SK-N-SH (cell line): ENCODE data around the gene CCDC89. TPM values are rescaled to one million over a fixed set of nuclear protein-coding genes. Genes with fewer than 3 reads are reported as not detected.

Experiments used
- CTCF ChIA-PET: fragments of 300-600, 350-600 bp; formaldehyde crosslinking; extraction: SDS; loops from one replicate; lab custom pipeline; 2021; lab: Yijun Ruan, JAX
- POLR2A ChIA-PET: fragments of 350-600 bp; sonication (Branson Sonifier 250); formaldehyde crosslinking; extraction: SDS; loops from one replicate; lab custom pipeline; 2020; ENCODE audit warnings: antibody characterized with exemption, inconsistent platforms; lab: Yijun Ruan, JAX
- DNase-seq: peaks from one replicate; pipeline ENCODE4 v3.0.0; 2012
- H2AFZ ChIP-seq: fragments of 200-600 bp; sonication (generic); 2 replicates; pipeline ENCODE4 v1.8.1; 2016; ENCODE audit warnings: antibody characterized with exemption, mild to moderate bottlenecking, low read depth
- H3F3A ChIP-seq: fragments of 200-600 bp; sonication (generic); replicated peaks from 2 replicates; pipeline ENCODE3; 2016; ENCODE audit warnings: antibody characterized with exemption, mild to moderate bottlenecking; ENCODE audit not compliant: insufficient read depth
- H3K27ac ChIP-seq, 2 experiments: fragments of 200-500 bp in 1 of 2; fragments of 200-600 bp in 1 of 2; sonication (Bioruptor generic) in 1 of 2; sonication (generic), shearing (Covaris generic) in 1 of 2; 2 replicates each; pipeline versions ENCODE4 v1.5.1 to v1.6.1; 2014 to 2016; ENCODE audit warnings: low read depth in 2 of 2, inconsistent platforms in 1 of 2, low read length in 1 of 2, mild to moderate bottlenecking in 1 of 2, mixed read lengths in 1 of 2
- H3K27me3 ChIP-seq: fragments of 200-600 bp; sonication (generic), shearing (Covaris generic); 2 replicates; pipeline ENCODE4 v1.6.1; 2016; ENCODE audit warnings: mixed run types; ENCODE audit not compliant: insufficient read depth
- H3K36me3 ChIP-seq, 2 experiments: fragments of 200-500 bp in 1 of 2; fragments of 200-600 bp in 1 of 2; sonication (Bioruptor generic) in 1 of 2; sonication (generic) in 1 of 2; replicated peaks in 1 of 2; 2 replicates each; pipeline versions ENCODE3 to v1.5.1; 2014 to 2016; ENCODE audit warnings: low read length in 1 of 2, mild to moderate bottlenecking in 1 of 2; ENCODE audit not compliant: insufficient read depth in 2 of 2, control insufficient read depth in 1 of 2
- H3K4me1 ChIP-seq, 2 experiments: fragments of 200-500 bp in 1 of 2; fragments of 200-600 bp in 1 of 2; sonication (Bioruptor generic) in 1 of 2; sonication (generic), shearing (Covaris generic) in 1 of 2; 2 replicates each; pipeline versions ENCODE4 v1.5.1 to v1.6.1; 2014 to 2016; ENCODE audit warnings: low read depth in 1 of 2, low read length in 1 of 2, mixed run types in 1 of 2; ENCODE audit not compliant: insufficient read depth in 2 of 2, control insufficient read depth in 1 of 2
- H3K4me2 ChIP-seq: fragments of 200-600 bp; sonication (generic), shearing (Covaris generic); 2 replicates; pipeline ENCODE4 v1.6.1; 2017; ENCODE audit warnings: mixed run types
- H3K4me3 ChIP-seq, 2 experiments: fragments of 200-500 bp in 1 of 2; fragments of 200-600 bp in 1 of 2; sonication (Bioruptor generic) in 1 of 2; sonication (generic), shearing (Covaris generic) in 1 of 2; 2 replicates each; pipeline versions ENCODE4 v1.5.1 to v1.8.1; 2014 to 2016; ENCODE audit warnings: low read depth in 2 of 2, inconsistent platforms in 1 of 2, low read length in 1 of 2, mild to moderate bottlenecking in 1 of 2, mixed read lengths in 1 of 2, moderate library complexity in 1 of 2
- H3K79me2 ChIP-seq: fragments of 200-600 bp; sonication (generic); 2 replicates; pipeline ENCODE4 v1.8.1; 2017; ENCODE audit warnings: mild to moderate bottlenecking; ENCODE audit not compliant: insufficient read depth
- H3K9ac ChIP-seq: fragments of 200-600 bp; sonication (generic); 2 replicates; pipeline ENCODE4 v1.6.1; 2017; ENCODE audit warnings: mixed run types
- H3K9me2 ChIP-seq: fragments of 200-600 bp; sonication (generic); 2 replicates; pipeline ENCODE4 v1.6.1; 2017; ENCODE audit warnings: mixed run types
- H3K9me3 ChIP-seq: fragments of 200-600 bp; sonication (generic); 2 replicates; pipeline ENCODE4 v1.6.1; 2017; ENCODE audit warnings: mixed run types, mild to moderate bottlenecking, moderate library complexity
- H4K20me1 ChIP-seq: fragments of 200-600 bp; sonication (generic); 2 replicates; pipeline ENCODE4 v1.6.1; 2017; ENCODE audit warnings: mild to moderate bottlenecking, mixed run types; ENCODE audit not compliant: insufficient read depth
- ELF1 ChIP-seq: IDR thresholded peaks from 2 replicates; pipeline ENCODE4 v1.4.0; 2012
- EP300 ChIP-seq, 2 experiments: IDR thresholded peaks; 2 replicates each; pipeline versions ENCODE4 v1.4.0 to v1.6.1; 2012; ENCODE audit warnings: borderline replicate concordance in 1 of 2, low read depth in 1 of 2, low read length in 1 of 2
- EZH2phosphoT487 ChIP-seq: fragments of 200-600 bp; sonication (generic); IDR thresholded peaks from 2 replicates; pipeline ENCODE4 v1.6.1; 2017; ENCODE audit warnings: low read depth, mixed run types, mild to moderate bottlenecking, antibody characterized with exemption, moderate library complexity, borderline replicate concordance
- FOXM1 ChIP-seq: IDR thresholded peaks from 2 replicates; pipeline ENCODE4 v1.4.0; 2012; ENCODE audit warnings: low read depth, mild to moderate bottlenecking
- JUND ChIP-seq: IDR thresholded peaks from 2 replicates; pipeline ENCODE4 v1.4.0; 2012
- MAX ChIP-seq: IDR thresholded peaks from 2 replicates; pipeline ENCODE4 v1.4.0; 2012; ENCODE audit warnings: low read depth
- NFIC ChIP-seq: IDR thresholded peaks from 2 replicates; pipeline ENCODE4 v1.4.0; 2012; ENCODE audit warnings: borderline replicate concordance
- PBX3 ChIP-seq: IDR thresholded peaks from 2 replicates; pipeline ENCODE4; 2012
- RAD21 ChIP-seq: IDR thresholded peaks from 2 replicates; pipeline ENCODE4 v1.6.1; 2012; ENCODE audit warnings: mild to moderate bottlenecking, low read length
- RFX5 ChIP-seq: IDR thresholded peaks from 2 replicates; pipeline ENCODE4 v1.6.1; 2012; ENCODE audit warnings: mild to moderate bottlenecking, improper control_type of control experiment, low read length
- RXRA ChIP-seq: IDR thresholded peaks from 2 replicates; pipeline ENCODE4 v1.4.0; 2012; ENCODE audit warnings: low read depth, mild to moderate bottlenecking, borderline replicate concordance
- SIN3A ChIP-seq: IDR thresholded peaks from 2 replicates; pipeline ENCODE4 v1.6.1; 2012; ENCODE audit warnings: low read depth, mild to moderate bottlenecking, low read length, moderate library complexity, borderline replicate concordance
- TAF1 ChIP-seq: IDR thresholded peaks from 2 replicates; pipeline ENCODE4 v1.6.1; 2012; ENCODE audit warnings: low read depth, mild to moderate bottlenecking, low read length, moderate library complexity, borderline replicate concordance
- TCF12 ChIP-seq: IDR thresholded peaks from 2 replicates; pipeline ENCODE4 v1.4.0; 2012
- YY1 ChIP-seq: IDR thresholded peaks from 2 replicates; pipeline ENCODE4 v1.4.0; 2012; ENCODE audit warnings: low read depth, mild to moderate bottlenecking
- ZBTB33 ChIP-seq: IDR thresholded peaks from 2 replicates; pipeline ENCODE4 v1.4.0; 2012; ENCODE audit warnings: low read depth, borderline replicate concordance
- WGBS: methylation state at CpG from one replicate; pipeline ENCODE4 v1.1.6; 2017; ENCODE audit warnings: low lambda C conversion rate; 5-methylcytosine and 5-hydroxymethylcytosine counted together
- polyA plus RNA-seq, 3 experiments: library from polyadenylated mRNA; depleted of rRNA; stranded (reverse); fragments of >200 nt; gene quantifications; 2 replicates each; pipeline ENCODE4 v1.2.3, GENCODE V29; 2012

The CCDC89 gene
- polyA plus RNA-seq (2012; rRNA removed): 3.9 and 4.1 TPM in 2 replicates
- polyA plus RNA-seq (2012; cell fraction: cytosol; rRNA removed): 4.5 and 4.9 TPM in 2 replicates
- polyA plus RNA-seq (2012; cell fraction: nucleus; rRNA removed): 4.3 and 5.0 TPM in 2 replicates

DNA sequence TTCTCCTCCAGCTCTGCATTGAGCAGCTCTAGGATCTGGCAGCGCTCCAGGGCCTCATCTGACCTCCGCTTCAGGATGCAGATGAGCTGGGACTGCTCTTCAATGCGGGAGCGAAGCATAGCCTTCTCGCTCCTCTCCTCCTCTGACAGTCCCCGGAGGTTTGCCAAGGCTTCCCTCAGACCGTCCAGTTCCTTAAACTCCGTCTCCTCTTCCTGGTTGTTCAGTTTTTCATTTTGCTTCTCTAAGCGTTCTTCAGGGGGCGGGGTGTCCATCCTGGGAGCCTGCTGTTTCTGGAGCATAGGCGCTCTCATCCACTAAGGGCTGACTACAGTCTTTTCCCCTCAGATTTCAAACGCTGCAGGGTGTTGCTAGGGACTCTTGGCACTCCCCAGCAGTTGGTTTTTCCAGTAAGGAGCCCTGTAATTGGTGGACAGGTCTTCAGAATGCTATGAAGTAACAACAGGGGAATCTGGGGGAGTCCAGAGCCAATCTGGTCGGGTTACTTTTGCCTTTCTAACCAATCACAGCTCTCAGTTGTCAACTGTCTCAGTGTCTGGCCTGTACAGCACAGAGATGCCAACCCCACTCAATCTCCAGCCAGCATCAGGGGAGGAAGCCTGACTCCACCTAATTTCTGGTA, at the start of gene CCDC89:
Gene CCDC89, minus strand, starts transcription at position 376 of the 640 bp plus-strand sequence. Its CDS starts 65 bp downstream, at position 311.
- no peaks in the 10 kb centered on the region; the same call in 1 of the 2 replicates for H3K79me2 ChIP-seq
- CTCF ChIA-PET: interaction anchor here (1.0 to 2.2 kb wide), 3 partner anchors 21 to 169 kb away, joined by 3 to 8 read pairs (median 3); partner anchors contain the start of genes CCDC83 and CREBZF
- peaks cover 18% of the 10 kb centered on the region for H3F3A ChIP-seq
- POLR2A ChIA-PET: interaction anchor here (1.0 to 2.0 kb wide), 3 partner anchors 21 to 38 kb away, joined by 3 to 16 read pairs (median 9); partner anchors contain the start of genes CREBZF and TMEM126A
- H2AFZ ChIP-seq: peak within 1 kb of the TSS; percentile 39; the same call in 1 of the 2 replicates
- no peaks in the 10 kb centered on the region for H3K9me2 ChIP-seq
- H3K4me2 ChIP-seq: peak within 1 kb of the TSS; percentile 75
- peaks cover 0 to 14% of the 10 kb centered on the region in 2 experiments; a peak in 3 of 4 replicates for H3K4me1 ChIP-seq
- peak within 1 kb of the TSS; percentile 81 to 85 for H3K27ac ChIP-seq
- peak within 1 kb of the TSS; percentile 52 for H3K9ac ChIP-seq
- WGBS: 55% methylated on average over 13 of the region's 13 CpGs
- peak within 1 kb of the TSS; percentile 56 to 59 for H3K4me3 ChIP-seq
- no peaks in the 10 kb centered on the region for H4K20me1 ChIP-seq
- H3K27me3 ChIP-seq: no peaks in the 10 kb centered on the region
- TF ChIP-seq ZBTB33 (no peak), FOXM1 (no peak), ELF1 (no peak), RAD21 (no peak), TCF12 (no peak), NFIC (peak; percentile 48; the same call in 1 of the 2 replicates), EZH2phosphoT487 (no peak), TAF1 (no peak), MAX (peak; percentile 37; the same call in 1 of the 2 replicates), YY1 (no peak), SIN3A (peak; percentile 30; the same call in 1 of the 2 replicates), RFX5 (peak; percentile 69), PBX3 (no peak; the same call in 1 of the 2 replicates), EP300 (IDR thresholded peaks at IDR 0.05; ENCODE audit: borderline replicate concordance in 1 of 2, low read depth in 1 of 2, low read length in 1 of 2) (0 out of 4 replicates have a peak, but pooled peaks of 1 of the 2 experiments have one; percentile 5), JUND (no peak), RXRA (no peak)
- no peaks in the 10 kb centered on the region for H3K9me3 ChIP-seq
- H3K36me3 ChIP-seq: no peaks in the 10 kb centered on the region
- DNase-seq: peak; percentile 79
